GM23338 (cell line): ENCODE measurements around the gene IRF2BPL. TPM values are rescaled to one million over a fixed set of nuclear protein-coding genes. Genes with fewer than 3 reads are reported as not detected.

Experiments
- ATAC-seq: fragments of 200-7000 bp; cut with Tn5 transposase; 3 replicates; pipeline ENCODE4 v1.9.1; 2020
- DNase-seq: peaks from one replicate; pipeline ENCODE4 v3.0.0-alpha.2; 2015; ENCODE audit warnings: low spot score
- H2AFZ ChIP-seq: fragments of 200-600 bp; sonication (generic); 2 replicates; pipeline ENCODE4 v1.8.0; 2016; ENCODE audit warnings: antibody characterized with exemption, mild to moderate bottlenecking, moderate library complexity
- H3F3A ChIP-seq: fragments of 200-600 bp; sonication (generic); replicated peaks from 2 replicates; pipeline ENCODE4 v1.8.0; 2017; ENCODE audit warnings: antibody characterized with exemption, mixed run types, low read depth
- H3K27ac ChIP-seq: fragments of 200-600 bp; sonication (generic); 2 replicates; pipeline ENCODE4 v1.6.1; 2016; ENCODE audit warnings: low read depth
- H3K27me3 ChIP-seq: fragments of 200-600 bp; sonication (generic); 2 replicates; pipeline ENCODE4 v1.8.0; 2016; ENCODE audit warnings: mild to moderate bottlenecking, mixed run types, moderate library complexity; ENCODE audit not compliant: insufficient read depth
- H3K36me3 ChIP-seq: fragments of 200-600 bp; sonication (generic); 2 replicates; pipeline ENCODE4 v1.8.0; 2016; ENCODE audit warnings: mild to moderate bottlenecking; ENCODE audit not compliant: insufficient read depth
- H3K4me1 ChIP-seq: fragments of 200-600 bp; sonication (generic); 2 replicates; pipeline ENCODE4 v1.8.0; 2016; ENCODE audit warnings: mild to moderate bottlenecking, moderate library complexity; ENCODE audit not compliant: insufficient read depth
- H3K4me2 ChIP-seq: fragments of 200-600 bp; sonication (generic); 2 replicates; pipeline ENCODE4 v1.7.1; 2017; ENCODE audit warnings: mixed run types
- H3K4me3 ChIP-seq: fragments of 200-600 bp; sonication (generic); 2 replicates; pipeline ENCODE4 v1.6.1; 2016; ENCODE audit warnings: mixed run types
- H3K79me2 ChIP-seq: fragments of 200-600 bp; sonication (generic); replicated peaks from 2 replicates; pipeline ENCODE4 v1.8.0; 2017; ENCODE audit warnings: mild to moderate bottlenecking; ENCODE audit not compliant: insufficient read depth
- H3K9me2 ChIP-seq: fragments of 200-600 bp; sonication (generic); 2 replicates; pipeline ENCODE4 v1.8.0; 2017; ENCODE audit not compliant: insufficient read depth
- H4K20me1 ChIP-seq: fragments of 200-600 bp; sonication (generic); replicated peaks from 2 replicates; pipeline ENCODE4 v1.8.0; 2017; ENCODE audit warnings: mild to moderate bottlenecking; ENCODE audit not compliant: insufficient read depth
- H3K27ac Mint-ChIP-seq: 2 replicates; pipeline ENCODE4 v1.8.0; 2020; ENCODE audit warnings: inconsistent platforms, mild to moderate bottlenecking, moderate library complexity, mixed read lengths
- H3K27me3 Mint-ChIP-seq: 3 replicates; pipeline ENCODE4 v1.8.0; 2022; ENCODE audit warnings: low read depth, mild to moderate bottlenecking, moderate library complexity, mixed read lengths, inconsistent platforms; ENCODE audit not compliant: insufficient read depth, poor library complexity
- H3K36me3 Mint-ChIP-seq: 3 replicates; pipeline ENCODE4 v1.8.0; 2021; ENCODE audit warnings: low read depth, mild to moderate bottlenecking, inconsistent platforms, moderate library complexity, mixed read lengths
- H3K4me1 Mint-ChIP-seq: 3 replicates; pipeline ENCODE4 v1.8.0; 2020; ENCODE audit warnings: mild to moderate bottlenecking, inconsistent platforms, mixed read lengths
- H3K4me3 Mint-ChIP-seq: 3 replicates; pipeline ENCODE4 v1.8.0; 2021; ENCODE audit warnings: moderate library complexity, mild to moderate bottlenecking, inconsistent platforms, mixed read lengths
- H3K9me3 Mint-ChIP-seq: 3 replicates; pipeline ENCODE4 v1.8.0; 2020; ENCODE audit warnings: moderate library complexity, mild to moderate bottlenecking, inconsistent platforms, mixed read lengths
- CREB1 ChIP-seq: fragments of 250-450 bp; sonication (Bioruptor Pico); IDR thresholded peaks from 2 replicates; pipeline ENCODE4 v1.5.0; 2020; ENCODE audit warnings: low read depth, mild to moderate bottlenecking, moderate library complexity
- CTCF ChIP-seq, 2 experiments: fragments of 200-600 bp in 1 of 2; sonication (generic) in 1 of 2; conservative IDR thresholded peaks; 2 replicates each; pipeline versions ENCODE4 v1.5.1 to v1.6.1; 2016 to 2017; ENCODE audit warnings: antibody characterized with exemption in 2 of 2, low read depth in 2 of 2, mild to moderate bottlenecking in 2 of 2, moderate library complexity in 1 of 2
- ETS1 ChIP-seq: IDR thresholded peaks from 2 replicates; pipeline ENCODE4 v1.6.1; 2016; ENCODE audit warnings: antibody characterized with exemption
- EZH2 ChIP-seq: fragments of 200-600 bp; sonication (generic); IDR thresholded peaks from one replicate; pipeline ENCODE4 v1.8.0; 2017; ENCODE audit warnings: antibody characterized with exemption, mild to moderate bottlenecking, low read depth; ENCODE audit not compliant: unreplicated experiment
- EZH2phosphoT487 ChIP-seq: fragments of 200-600 bp; sonication (generic); IDR thresholded peaks from one replicate; pipeline ENCODE4 v1.8.1; 2018; ENCODE audit warnings: antibody characterized with exemption; ENCODE audit not compliant: unreplicated experiment
- JUNB ChIP-seq: IDR thresholded peaks from one replicate; pipeline ENCODE4 v1.6.1; 2016; ENCODE audit warnings: antibody characterized with exemption; ENCODE audit not compliant: unreplicated experiment
- POLR2AphosphoS5 ChIP-seq: IDR thresholded peaks from 2 replicates; pipeline ENCODE4 v1.6.1; 2016; ENCODE audit warnings: antibody characterized with exemption, low read depth
- REST ChIP-seq: IDR thresholded peaks from one replicate; pipeline ENCODE4 v1.6.1; 2018; ENCODE audit warnings: antibody characterized with exemption; ENCODE audit not compliant: unreplicated experiment
- ZNF331 ChIP-seq: fragments of 250-450 bp; sonication (Bioruptor Pico); IDR thresholded peaks from 2 replicates; pipeline ENCODE4 v1.5.0; 2020; ENCODE audit warnings: low read depth, mild to moderate bottlenecking, moderate library complexity
- polyA plus RNA-seq: library from polyadenylated mRNA; unstranded; fragments of >200 nt; fragmentation: Nextera tagmentation; extraction: Ambion mirVana; gene quantifications from 2 replicates; pipeline ENCODE4 v1.2.1, GENCODE V29; 2016
- total RNA-seq: library from RNA; depleted of rRNA; stranded (reverse); fragments of >200 nt; shearing (Covaris generic); gene quantifications from 2 replicates; pipeline ENCODE4 v1.2.3, GENCODE V29; 2014

Gene IRF2BPL
- total and polyA plus RNA-seq, 2 experiments from 2014 or later = 11.2 to 119 TPM

DNA sequence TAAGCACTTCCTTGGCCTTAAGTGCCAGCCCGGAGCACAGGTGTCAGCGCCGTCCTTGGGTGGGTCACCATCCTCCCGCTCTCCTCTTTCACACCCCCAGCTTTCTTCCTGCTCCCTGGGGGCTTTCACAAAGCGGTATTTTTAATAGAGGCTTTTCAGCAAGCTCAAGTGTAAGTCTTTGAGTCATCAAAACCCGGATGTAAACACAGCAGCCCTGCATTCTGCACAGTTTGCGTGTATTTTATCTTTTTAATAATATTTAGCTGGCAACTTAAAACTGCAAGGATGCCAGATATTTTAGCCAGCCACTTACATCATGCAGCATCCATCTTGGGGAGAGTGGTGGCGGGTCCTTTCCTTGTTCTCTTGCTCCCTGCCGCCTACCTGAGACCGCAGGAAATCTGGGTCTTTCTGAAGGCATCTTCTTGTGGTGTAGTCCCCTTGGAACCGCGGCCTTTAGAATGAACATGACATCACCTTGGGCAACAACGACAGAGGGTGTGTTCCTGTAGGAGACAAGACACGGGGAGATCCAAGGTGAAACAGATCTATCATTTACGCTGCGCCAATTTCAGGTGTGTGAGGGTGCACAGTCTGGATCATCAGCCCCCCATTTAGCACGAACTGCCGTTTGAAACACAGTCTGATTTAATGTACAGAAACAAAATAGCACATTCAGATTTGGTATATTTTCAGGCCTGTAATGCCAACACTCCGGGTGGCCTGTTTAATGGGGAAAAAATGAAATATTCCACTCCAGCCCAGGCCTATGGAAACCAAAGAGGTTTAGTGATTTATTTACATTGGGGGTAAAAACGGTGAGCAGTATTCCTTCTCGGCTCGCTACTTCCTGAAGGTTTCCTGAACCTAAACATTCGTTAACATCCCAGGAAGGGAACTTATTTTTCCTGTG lies 12.5 kb upstream of the IRF2BPL start:
- no peaks in the 10 kb centered on the region for H3K36me3 ChIP-seq
- H3K27ac ChIP-seq = peak overlapping the region; percentile 82
- no peaks in the 10 kb centered on the region for H3K9me2 ChIP-seq
- H3F3A ChIP-seq = peaks cover 33% of the 10 kb centered on the region; the same call in 1 of the 2 replicates
- TF ChIP-seq EZH2 (no peak), POLR2AphosphoS5 (no peak), EZH2phosphoT487 (no peak), ETS1 (no peak), ZNF331 (CRISPR knock-in tag) (no peak), REST (no peak), CREB1 (no peak)
- Mint-ChIP-seq H3K27me3 (peaks cover 35% of the 10 kb centered on the region), H3K4me1 (peaks cover 88% of the 10 kb centered on the region), H3K4me3 (peak overlapping the region; percentile 69), H3K9me3 (no peaks in the 10 kb centered on the region; the same call in 2 of the 3 replicates), H3K36me3 (no peaks in the 10 kb centered on the region), H3K27ac (peak overlapping the region; percentile 92)
- peak overlapping the region; percentile 87 for H2AFZ ChIP-seq
- peak; percentile 9 for ATAC-seq
- peaks cover 92% of the 10 kb centered on the region for H3K4me1 ChIP-seq
- no peaks in the 10 kb centered on the region for H3K79me2 ChIP-seq
- peaks cover 16% of the 10 kb centered on the region for H3K27me3 ChIP-seq
- H3K4me2 ChIP-seq = peak overlapping the region; percentile 92
- peak overlapping the region; percentile 69 for H3K4me3 ChIP-seq
- H4K20me1 ChIP-seq = no peaks in the 10 kb centered on the region
- DNase-seq = peak; percentile 54

DNA sequence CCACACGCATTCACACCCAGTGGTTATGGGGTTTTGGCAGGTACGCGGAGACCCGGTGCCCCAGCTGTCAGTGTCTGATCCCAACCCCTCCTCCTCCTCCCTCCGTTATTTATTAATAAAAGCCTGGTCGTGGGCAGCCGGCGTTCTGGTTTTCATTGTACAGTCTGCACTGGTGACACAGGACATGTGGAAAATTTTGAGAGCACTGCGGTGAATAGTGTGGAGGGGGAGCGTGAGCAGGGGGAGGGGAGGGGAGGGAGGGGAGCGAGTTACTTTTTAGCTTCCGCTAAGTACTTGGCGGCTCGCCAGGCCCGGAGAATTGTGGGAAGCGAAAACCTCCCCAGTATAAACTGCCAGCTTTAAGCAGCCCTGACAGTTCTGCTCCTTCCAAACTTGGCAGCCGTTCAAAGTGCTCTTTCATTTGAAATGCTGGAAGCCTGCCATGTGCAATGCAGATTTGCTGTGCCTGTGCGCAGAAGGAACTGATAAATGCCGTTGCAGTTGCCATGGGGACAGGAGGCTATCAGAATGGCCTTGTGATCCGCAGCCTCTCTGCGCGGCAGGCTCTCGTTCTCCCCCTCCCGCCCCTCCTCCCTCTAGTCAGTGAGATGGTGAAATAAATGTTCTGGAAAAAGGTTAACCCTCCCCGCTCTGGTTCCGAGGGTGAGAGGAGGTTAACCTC lies 11.7 kb upstream of the IRF2BPL start:
- DNase-seq (peak; percentile 90), ATAC-seq (peak; percentile 62)
- Histone ChIP-seq H3K36me3 (no peaks in the 10 kb centered on the region), H2AFZ (peak overlapping the region; percentile 87), H3K4me3 (peak overlapping the region; percentile 69), H3K9me2 (no peaks in the 10 kb centered on the region), H3K4me2 (peak overlapping the region; percentile 92), H3K79me2 (no peaks in the 10 kb centered on the region), H3K27ac (peak overlapping the region; percentile 82), H3K4me1 (peaks cover 86% of the 10 kb centered on the region), H4K20me1 (no peaks in the 10 kb centered on the region), H3F3A (peaks cover 33% of the 10 kb centered on the region; the same call in 1 of the 2 replicates), H3K27me3 (peaks cover 16% of the 10 kb centered on the region)
- no peaks in the 10 kb centered on the region; the same call in 2 of the 3 replicates for H3K9me3 Mint-ChIP-seq
- peaks cover 86% of the 10 kb centered on the region for H3K4me1 Mint-ChIP-seq
- H3K36me3 Mint-ChIP-seq = no peaks in the 10 kb centered on the region
- H3K27ac Mint-ChIP-seq = peak overlapping the region; percentile 91
- H3K27me3 Mint-ChIP-seq = peaks cover 35% of the 10 kb centered on the region
- peak overlapping the region; percentile 69 for H3K4me3 Mint-ChIP-seq
- TF ChIP-seq ZNF331 (CRISPR knock-in tag) = no peak
- TF ChIP-seq JUNB = no peak
- no peak for TF ChIP-seq EZH2
- TF ChIP-seq EZH2phosphoT487 = no peak
- TF ChIP-seq REST = no peak
- no peak for TF ChIP-seq CTCF (conservative IDR thresholded peaks at IDR 0.05; ENCODE audit: low read depth in 2 of 2)
- no peak for TF ChIP-seq POLR2AphosphoS5
- no peak for TF ChIP-seq ETS1
